Fibroblast of lung (primary cell): Measurements from ENCODE around the gene NUDT3.

ENCODE experiments used
- EZH2 ChIP-seq: IDR thresholded peaks from 2 replicates; pipeline ENCODE4 v1.5.1; 2012; ENCODE audit warnings: low read length, control low read depth, mild to moderate bottlenecking; ENCODE audit errors: missing control alignments
- TF ChIP-seq, protein P1 (sequence below), 2 donors: IDR thresholded peaks in 1 of 2; conservative IDR thresholded peaks in 1 of 2; 1 replicate in 1 of 2; 2 replicates in 1 of 2; pipeline ENCODE4 v1.5.1; 2011 to 2012; ENCODE audit warnings: low read length in 2 of 2, control low read depth in 1 of 2, inconsistent platforms in 1 of 2, low read depth in 1 of 2, mild to moderate bottlenecking in 1 of 2

DNA sequence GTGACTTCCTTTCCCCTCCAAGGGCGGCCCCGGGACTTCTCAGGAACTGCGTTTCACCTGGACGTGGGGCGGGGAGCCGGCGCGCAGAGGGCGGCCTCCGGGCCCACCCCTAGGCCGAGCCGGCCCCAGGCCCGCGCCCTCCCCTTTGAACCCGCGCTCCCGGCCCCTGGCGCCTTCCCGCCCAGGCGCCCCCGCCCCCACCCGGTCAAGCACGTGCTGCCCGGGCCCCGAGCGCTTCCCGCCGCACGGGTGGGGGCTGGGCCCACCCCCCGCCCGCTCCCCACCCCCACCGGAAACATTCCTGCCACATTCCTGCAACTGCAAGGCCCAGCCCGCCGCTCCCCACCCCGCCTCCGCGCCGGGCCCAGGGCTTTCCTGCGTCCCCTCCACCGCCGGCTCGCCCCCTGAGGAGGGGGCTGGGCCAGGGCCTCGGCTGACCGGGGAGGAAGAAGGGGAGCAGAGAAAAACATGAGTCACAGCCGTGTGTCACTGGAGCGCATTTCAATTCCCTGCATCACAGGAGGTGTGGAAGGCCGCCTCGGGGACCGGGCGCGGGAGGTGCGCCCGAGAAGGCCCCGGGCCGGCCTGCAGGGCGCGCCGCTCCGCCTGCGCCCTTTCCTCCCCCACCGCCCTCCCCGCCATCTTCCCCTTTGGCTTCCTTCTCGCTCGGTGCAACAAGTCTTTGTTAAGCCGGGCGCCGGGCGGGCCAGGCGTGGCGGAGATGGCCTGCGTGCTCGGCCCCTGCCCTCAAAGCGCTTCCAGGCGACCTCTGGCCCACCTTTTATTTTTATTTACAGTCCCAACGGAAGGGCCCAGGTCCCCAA is 156.9 kb downstream of the NUDT3 start:
- TF ChIP-seq, protein P1, sequence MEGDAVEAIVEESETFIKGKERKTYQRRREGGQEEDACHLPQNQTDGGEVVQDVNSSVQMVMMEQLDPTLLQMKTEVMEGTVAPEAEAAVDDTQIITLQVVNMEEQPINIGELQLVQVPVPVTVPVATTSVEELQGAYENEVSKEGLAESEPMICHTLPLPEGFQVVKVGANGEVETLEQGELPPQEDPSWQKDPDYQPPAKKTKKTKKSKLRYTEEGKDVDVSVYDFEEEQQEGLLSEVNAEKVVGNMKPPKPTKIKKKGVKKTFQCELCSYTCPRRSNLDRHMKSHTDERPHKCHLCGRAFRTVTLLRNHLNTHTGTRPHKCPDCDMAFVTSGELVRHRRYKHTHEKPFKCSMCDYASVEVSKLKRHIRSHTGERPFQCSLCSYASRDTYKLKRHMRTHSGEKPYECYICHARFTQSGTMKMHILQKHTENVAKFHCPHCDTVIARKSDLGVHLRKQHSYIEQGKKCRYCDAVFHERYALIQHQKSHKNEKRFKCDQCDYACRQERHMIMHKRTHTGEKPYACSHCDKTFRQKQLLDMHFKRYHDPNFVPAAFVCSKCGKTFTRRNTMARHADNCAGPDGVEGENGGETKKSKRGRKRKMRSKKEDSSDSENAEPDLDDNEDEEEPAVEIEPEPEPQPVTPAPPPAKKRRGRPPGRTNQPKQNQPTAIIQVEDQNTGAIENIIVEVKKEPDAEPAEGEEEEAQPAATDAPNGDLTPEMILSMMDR (conservative IDR thresholded peaks at IDR 0.05 in 1 of 2, IDR thresholded peaks at IDR 0.05 in 1 of 2; ENCODE audit: low read depth in 1 of 2, low read length in 2 of 2): no peak
- TF ChIP-seq EZH2: no peak
